K562 (cell line): ENCODE measurements around the gene ARHGAP28.

Experiments
- CBX2 ChIP-seq: fragments of 200-600 bp; sonication (generic); IDR thresholded peaks from one replicate; pipeline ENCODE4 v1.6.1; 2012; ENCODE audit warnings: mild to moderate bottlenecking, low read length, inconsistent platforms; ENCODE audit not compliant: insufficient read depth, poor library complexity, severe bottlenecking
- CEBPZ ChIP-seq: fragments of 150-350 bp; IDR thresholded peaks from 2 replicates; pipeline ENCODE4 v1.6.1; 2014; ENCODE audit warnings: low read depth, mild to moderate bottlenecking, low read length, borderline replicate concordance
- FOXK1 ChIP-seq: sonication (generic); formaldehyde crosslinking; IDR thresholded peaks from 2 replicates; pipeline ENCODE4 v1.8.0; 2022; ENCODE audit warnings: missing genetic modification reagents, mild to moderate bottlenecking, borderline replicate concordance
- NRF1 ChIP-seq, 2 experiments: fragments of 450-650 bp; IDR thresholded peaks in 1 of 2; conservative IDR thresholded peaks in 1 of 2; 2 replicates each; pipeline ENCODE4 v1.6.1; 2014; ENCODE audit warnings: mild to moderate bottlenecking in 2 of 2
- POLR2AphosphoS5 ChIP-seq: IDR thresholded peaks from 2 replicates; pipeline ENCODE4 v1.6.1; 2011; ENCODE audit warnings: mild to moderate bottlenecking, low read depth, low read length, moderate library complexity; ENCODE audit not compliant: control insufficient read depth, insufficient read depth
- RAD21 ChIP-seq, 2 experiments: fragments of 250-450 bp in 1 of 2; fragments of 450-650 bp in 1 of 2; sonication (Bioruptor Pico) in 1 of 2; formaldehyde crosslinking in 1 of 2; IDR thresholded peaks in 1 of 2; conservative IDR thresholded peaks in 1 of 2; 2 replicates each; pipeline versions ENCODE4 v1.4.0 to v1.8.0; 2020 to 2022; ENCODE audit warnings: mild to moderate bottlenecking in 2 of 2, moderate library complexity in 1 of 2
- RAD51 ChIP-seq: fragments of 450-650 bp; IDR thresholded peaks from 2 replicates; pipeline ENCODE4 v1.7.1; 2016; ENCODE audit warnings: low read depth, mild to moderate bottlenecking, borderline replicate concordance
- RBM22 ChIP-seq: fragments of 200-400 bp; formaldehyde crosslinking; IDR thresholded peaks from 2 replicates; pipeline ENCODE4 v1.6.1; 2018; ENCODE audit warnings: low read length, low read depth; ENCODE audit not compliant: poor library complexity, severe bottlenecking
- SMARCE1 ChIP-seq: fragments of 450-650 bp; IDR thresholded peaks from 2 replicates; pipeline ENCODE4 v1.7.1; 2016; ENCODE audit warnings: mild to moderate bottlenecking
- STAT5A ChIP-seq: IDR thresholded peaks from 2 replicates; pipeline ENCODE4 v1.6.1; 2012; ENCODE audit warnings: low read length, inconsistent platforms, borderline replicate concordance
- TF ChIP-seq, protein P1 (sequence below), 2 experiments: fragments of 450-650 bp; formaldehyde crosslinking in 1 of 2; IDR thresholded peaks; 2 replicates each; pipeline versions ENCODE4 v1.4.0 to v1.6.1; 2014 to 2020; ENCODE audit warnings: mild to moderate bottlenecking in 2 of 2, borderline replicate concordance in 1 of 2, low read depth in 1 of 2
- TF ChIP-seq, protein P2 (sequence below): fragments of 250-450 bp; sonication (Bioruptor Pico); IDR thresholded peaks from 2 replicates; pipeline ENCODE4 v1.5.0; 2021; ENCODE audit warnings: mild to moderate bottlenecking, borderline replicate concordance

- TF ChIP-seq RAD21 (CRISPR knock-in tag; conservative IDR thresholded peaks at IDR 0.05 in 1 of 2, IDR thresholded peaks at IDR 0.05 in 1 of 2) = no peak
- no peak for TF ChIP-seq CBX2
- TF ChIP-seq, protein P1, sequence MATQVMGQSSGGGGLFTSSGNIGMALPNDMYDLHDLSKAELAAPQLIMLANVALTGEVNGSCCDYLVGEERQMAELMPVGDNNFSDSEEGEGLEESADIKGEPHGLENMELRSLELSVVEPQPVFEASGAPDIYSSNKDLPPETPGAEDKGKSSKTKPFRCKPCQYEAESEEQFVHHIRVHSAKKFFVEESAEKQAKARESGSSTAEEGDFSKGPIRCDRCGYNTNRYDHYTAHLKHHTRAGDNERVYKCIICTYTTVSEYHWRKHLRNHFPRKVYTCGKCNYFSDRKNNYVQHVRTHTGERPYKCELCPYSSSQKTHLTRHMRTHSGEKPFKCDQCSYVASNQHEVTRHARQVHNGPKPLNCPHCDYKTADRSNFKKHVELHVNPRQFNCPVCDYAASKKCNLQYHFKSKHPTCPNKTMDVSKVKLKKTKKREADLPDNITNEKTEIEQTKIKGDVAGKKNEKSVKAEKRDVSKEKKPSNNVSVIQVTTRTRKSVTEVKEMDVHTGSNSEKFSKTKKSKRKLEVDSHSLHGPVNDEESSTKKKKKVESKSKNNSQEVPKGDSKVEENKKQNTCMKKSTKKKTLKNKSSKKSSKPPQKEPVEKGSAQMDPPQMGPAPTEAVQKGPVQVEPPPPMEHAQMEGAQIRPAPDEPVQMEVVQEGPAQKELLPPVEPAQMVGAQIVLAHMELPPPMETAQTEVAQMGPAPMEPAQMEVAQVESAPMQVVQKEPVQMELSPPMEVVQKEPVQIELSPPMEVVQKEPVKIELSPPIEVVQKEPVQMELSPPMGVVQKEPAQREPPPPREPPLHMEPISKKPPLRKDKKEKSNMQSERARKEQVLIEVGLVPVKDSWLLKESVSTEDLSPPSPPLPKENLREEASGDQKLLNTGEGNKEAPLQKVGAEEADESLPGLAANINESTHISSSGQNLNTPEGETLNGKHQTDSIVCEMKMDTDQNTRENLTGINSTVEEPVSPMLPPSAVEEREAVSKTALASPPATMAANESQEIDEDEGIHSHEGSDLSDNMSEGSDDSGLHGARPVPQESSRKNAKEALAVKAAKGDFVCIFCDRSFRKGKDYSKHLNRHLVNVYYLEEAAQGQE (IDR thresholded peaks at IDR 0.05; ENCODE audit: borderline replicate concordance) = no peak
- TF ChIP-seq, protein P1 (CRISPR knock-in tag; IDR thresholded peaks at IDR 0.05; ENCODE audit: low read depth) = no peak
- TF ChIP-seq, protein P2, sequence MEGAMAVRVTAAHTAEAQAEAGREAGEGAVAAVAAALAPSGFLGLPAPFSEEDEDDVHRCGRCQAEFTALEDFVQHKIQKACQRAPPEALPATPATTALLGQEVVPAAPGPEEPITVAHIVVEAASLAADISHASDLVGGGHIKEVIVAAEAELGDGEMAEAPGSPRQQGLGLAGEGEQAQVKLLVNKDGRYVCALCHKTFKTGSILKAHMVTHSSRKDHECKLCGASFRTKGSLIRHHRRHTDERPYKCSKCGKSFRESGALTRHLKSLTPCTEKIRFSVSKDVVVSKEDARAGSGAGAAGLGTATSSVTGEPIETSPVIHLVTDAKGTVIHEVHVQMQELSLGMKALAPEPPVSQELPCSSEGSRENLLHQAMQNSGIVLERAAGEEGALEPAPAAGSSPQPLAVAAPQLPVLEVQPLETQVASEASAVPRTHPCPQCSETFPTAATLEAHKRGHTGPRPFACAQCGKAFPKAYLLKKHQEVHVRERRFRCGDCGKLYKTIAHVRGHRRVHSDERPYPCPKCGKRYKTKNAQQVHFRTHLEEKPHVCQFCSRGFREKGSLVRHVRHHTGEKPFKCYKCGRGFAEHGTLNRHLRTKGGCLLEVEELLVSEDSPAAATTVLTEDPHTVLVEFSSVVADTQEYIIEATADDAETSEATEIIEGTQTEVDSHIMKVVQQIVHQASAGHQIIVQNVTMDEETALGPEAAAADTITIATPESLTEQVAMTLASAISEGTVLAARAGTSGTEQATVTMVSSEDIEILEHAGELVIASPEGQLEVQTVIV (CRISPR knock-in tag) = no peak
- TF ChIP-seq CEBPZ = no peak
- no peak for TF ChIP-seq NRF1 (conservative IDR thresholded peaks at IDR 0.05 in 1 of 2, IDR thresholded peaks at IDR 0.05 in 1 of 2)
- TF ChIP-seq RAD51 = no peak
- no peak for TF ChIP-seq POLR2AphosphoS5
- no peak for TF ChIP-seq FOXK1
- no peak for TF ChIP-seq STAT5A
- TF ChIP-seq SMARCE1 = no peak
- no peak for TF ChIP-seq RBM22
Measured at GRCh38 chr18:6948281-6949055, 219.0 kb downstream of the ARHGAP28 start.
